OCI-LY7 (cell line): Measurements from ENCODE around the gene BAIAP2.

ENCODE experiments used
- EZH2phosphoT487 ChIP-seq: fragments of 200-600 bp; sonication (generic); IDR thresholded peaks from 2 replicates; pipeline ENCODE4 v1.6.1; 2018; ENCODE audit warnings: low read depth, borderline replicate concordance, mild to moderate bottlenecking, mixed run types, antibody characterized with exemption, low read length, moderate library complexity, mixed read lengths
- TF ChIP-seq, protein P1 (sequence below): fragments of 200-600 bp; sonication (generic); conservative IDR thresholded peaks from 2 replicates; pipeline ENCODE4 v1.5.1; 2014; ENCODE audit warnings: mild to moderate bottlenecking, antibody characterized with exemption, low read length, moderate library complexity, mixed read lengths

DNA sequence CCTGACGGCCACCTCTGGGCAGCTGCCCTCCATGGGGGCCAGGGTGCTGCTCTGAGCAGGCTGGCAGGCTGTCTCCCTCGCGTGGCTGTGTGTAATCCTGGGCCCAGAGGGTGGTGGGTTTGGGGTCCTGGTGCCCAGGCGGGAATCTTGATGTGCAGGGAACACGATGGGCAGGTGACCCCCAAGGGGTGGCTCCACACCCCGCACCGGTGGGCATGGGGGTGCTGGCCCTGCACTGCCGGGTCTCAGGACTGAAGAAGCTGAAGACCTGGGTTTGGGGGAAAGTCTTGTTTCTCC, 34.7 kb upstream of the BAIAP2 start:
- TF ChIP-seq, protein P1, sequence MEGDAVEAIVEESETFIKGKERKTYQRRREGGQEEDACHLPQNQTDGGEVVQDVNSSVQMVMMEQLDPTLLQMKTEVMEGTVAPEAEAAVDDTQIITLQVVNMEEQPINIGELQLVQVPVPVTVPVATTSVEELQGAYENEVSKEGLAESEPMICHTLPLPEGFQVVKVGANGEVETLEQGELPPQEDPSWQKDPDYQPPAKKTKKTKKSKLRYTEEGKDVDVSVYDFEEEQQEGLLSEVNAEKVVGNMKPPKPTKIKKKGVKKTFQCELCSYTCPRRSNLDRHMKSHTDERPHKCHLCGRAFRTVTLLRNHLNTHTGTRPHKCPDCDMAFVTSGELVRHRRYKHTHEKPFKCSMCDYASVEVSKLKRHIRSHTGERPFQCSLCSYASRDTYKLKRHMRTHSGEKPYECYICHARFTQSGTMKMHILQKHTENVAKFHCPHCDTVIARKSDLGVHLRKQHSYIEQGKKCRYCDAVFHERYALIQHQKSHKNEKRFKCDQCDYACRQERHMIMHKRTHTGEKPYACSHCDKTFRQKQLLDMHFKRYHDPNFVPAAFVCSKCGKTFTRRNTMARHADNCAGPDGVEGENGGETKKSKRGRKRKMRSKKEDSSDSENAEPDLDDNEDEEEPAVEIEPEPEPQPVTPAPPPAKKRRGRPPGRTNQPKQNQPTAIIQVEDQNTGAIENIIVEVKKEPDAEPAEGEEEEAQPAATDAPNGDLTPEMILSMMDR: no peak
- no peak for TF ChIP-seq EZH2phosphoT487
